Fibroblast of skin of scalp (primary cell): ENCODE results near the gene DAND5.

ENCODE experiments used
- DNase-seq: peaks from one replicate; pipeline ENCODE4 v3.0.0-alpha.2; 2013

The DAND5 gene

GRCh38 chr19:12994701-12995595 lies 25.6 kb downstream of the DAND5 start, which contains the start of gene NFIX:
Gene NFIX, plus strand, starts transcription at chr19:12995475. Its CDS starts 363 bp downstream, at chr19:12995838.
- peak; percentile 81 for DNase-seq

DNA sequence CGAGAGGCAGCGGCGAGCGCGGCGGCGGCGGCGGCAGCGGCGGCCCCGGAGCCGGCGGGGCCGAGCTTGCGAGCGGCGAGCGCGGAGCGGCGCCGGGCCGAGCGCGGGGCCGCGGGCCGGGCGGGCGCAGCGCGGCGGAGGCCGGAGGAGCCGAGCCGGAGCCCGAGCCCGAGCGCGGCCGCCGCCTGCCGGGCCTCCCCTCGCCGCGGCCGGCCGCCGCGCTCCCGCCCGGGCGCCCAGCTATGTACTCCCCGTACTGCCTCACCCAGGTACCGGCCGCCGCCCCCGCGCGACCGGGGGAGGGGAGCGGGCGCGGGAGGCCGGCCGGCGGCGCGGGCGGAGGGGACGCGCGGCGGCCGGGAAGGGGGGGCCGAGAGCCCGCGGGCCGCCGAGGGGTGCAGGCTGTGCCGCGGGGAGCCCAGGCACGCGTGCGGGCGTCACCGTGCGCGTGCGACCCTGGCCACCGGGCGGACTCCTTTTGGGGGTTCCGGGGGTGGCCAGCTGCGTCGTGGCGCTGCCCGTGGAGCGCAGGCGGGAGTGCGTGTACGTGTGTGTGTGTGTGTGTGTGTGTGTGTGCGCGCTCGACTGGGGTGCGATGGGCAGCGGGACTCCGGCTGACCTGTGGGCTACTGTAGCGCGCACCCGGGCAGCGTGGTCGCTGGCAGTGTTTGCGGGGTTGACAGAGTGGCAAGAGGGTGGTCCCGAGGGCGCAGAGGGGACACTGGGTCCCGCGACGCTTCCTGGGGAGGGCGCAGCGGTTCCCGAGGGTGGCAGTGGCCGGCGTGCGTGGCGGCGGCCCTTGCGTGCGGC lies 26.4 kb downstream of the DAND5 start:
- peak; percentile 45 for DNase-seq

GRCh38 chr19:12996406-12997094 lies 27.2 kb downstream of the DAND5 start:
- peak; percentile 26 for DNase-seq

DNA sequence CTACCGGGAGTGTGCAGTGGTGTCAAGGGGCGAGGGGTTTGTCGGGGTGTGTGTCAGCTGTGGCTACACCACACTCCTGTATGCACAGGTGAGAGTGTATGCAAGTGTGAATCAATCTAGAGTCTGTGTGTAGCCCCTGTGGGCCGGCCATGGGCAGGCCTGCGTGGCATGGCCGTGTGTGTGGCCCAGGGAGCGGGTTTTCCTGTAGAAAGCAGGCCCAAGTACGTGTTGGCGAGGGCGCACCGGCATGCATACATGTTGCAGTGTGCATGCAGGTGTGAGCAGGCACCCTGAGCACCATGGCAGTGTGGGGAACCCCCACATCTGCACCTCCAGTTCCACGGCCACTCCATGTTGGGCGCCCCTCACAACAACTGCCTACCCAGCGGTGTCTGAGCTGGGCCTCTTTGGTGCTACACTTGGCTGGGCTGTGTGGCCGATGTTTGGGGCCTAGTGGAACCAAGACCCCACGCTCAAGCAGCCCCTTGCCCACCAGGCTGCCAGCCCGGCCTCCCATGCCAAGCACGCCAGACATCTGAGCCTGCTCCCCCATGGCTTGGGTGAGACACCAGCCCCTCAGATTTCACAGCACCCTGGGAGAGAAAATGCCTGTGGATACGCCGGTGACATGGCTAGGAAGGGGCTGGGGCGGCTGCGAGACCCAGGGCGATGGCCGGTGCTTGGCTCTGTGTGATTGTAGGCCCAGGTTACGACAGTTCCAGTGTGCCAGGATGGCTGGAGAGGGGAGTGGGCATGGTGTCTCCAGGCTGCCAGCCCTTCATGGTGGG lies 28.0 kb downstream of the DAND5 start:
- no peak for DNase-seq

DNA sequence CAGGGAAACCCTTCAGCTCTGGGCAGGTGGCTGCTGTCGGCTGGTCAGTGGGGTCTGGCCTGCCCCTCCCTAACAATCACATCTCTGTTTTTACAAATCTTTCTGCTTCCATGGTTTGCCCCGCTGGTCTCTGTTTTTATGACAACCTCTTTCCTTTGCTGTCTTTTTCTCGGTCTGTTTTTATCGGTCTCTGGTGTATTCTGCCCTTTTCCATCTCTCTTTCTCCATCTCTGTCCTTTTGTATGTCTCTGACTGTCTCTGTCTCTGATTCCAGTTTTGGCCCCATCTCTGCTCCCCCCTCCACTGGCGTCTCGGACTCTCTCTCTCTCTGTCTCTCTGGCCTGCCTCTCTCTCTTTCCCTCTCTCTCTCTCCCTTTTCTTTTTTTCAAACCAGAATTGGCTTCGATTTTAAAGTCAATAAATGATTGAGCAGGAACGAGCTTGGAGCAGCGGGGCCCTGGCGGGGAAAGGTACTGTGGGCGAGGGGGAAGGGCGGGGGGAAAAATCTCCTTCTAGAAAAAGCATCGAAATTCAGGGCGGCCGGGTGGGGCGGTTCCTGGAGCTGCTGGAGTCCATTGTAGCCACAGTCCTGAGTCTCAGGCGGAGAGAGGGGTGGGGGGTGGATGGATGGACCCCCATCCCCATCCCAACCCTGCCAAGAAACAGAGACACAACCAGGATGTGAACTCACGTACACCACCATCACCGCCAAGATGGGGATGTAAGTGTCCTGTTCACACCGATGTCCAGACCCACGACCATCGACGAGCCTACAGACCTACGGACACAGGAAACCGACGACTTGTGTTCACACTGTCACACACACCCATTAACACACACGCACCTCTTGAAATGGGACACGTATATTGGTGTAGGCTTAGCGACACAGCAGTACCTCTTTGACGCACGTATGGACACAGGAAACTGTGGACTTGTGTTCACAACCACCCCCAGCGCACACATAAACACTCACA lies 28.9 kb downstream of the DAND5 start:
- no peak for DNase-seq

DNA sequence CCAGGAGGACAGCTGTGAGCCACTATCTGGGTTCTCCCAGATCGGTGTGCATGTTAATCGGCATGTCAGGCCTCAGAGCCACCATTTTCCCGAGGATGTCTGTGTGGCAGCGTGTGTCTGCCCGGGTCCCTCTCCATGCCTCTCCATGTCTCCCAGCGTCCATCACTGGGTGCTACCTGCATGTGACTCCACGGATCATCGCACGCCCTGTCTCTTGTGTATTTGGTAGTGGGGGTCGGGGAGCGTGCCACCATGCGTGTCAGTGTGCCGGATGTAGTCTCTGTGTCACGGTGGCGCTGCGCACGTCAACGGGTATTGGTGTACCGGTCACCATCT lies 31.8 kb downstream of the DAND5 start:
- no peak for DNase-seq

DNA sequence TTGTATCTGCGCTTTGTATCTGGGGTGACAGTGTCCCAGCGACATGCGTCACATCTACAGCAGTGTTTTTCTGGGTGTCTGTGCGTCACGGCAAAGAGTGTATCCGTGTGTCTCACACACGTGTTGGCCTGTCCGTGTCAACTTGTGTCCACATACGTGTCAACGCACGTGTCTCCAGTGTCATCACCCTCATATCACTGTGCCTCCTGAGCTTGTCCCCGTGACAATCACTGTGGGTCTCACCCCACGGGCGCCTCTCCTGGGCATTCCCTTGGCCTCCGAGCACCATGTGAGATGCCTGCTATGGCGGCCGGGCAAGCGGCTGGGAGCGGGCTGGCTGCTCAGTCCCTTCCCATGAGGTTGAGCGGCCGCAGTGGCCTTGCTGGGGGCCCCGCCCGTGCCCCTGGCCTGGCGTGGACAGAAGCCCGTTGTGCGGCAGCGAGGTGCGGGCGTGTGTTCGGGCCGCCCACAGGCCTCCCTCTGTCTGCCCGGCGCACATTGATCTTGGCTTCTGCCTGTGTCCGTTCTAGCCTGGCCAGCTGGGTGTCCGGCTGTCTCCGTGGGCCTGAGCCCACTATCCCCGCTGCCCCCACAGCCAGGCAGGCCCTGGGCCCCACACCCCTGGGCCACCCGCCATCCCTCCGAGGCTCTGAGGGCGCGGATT lies 32.3 kb downstream of the DAND5 start:
- DNase-seq = no peak

DNA sequence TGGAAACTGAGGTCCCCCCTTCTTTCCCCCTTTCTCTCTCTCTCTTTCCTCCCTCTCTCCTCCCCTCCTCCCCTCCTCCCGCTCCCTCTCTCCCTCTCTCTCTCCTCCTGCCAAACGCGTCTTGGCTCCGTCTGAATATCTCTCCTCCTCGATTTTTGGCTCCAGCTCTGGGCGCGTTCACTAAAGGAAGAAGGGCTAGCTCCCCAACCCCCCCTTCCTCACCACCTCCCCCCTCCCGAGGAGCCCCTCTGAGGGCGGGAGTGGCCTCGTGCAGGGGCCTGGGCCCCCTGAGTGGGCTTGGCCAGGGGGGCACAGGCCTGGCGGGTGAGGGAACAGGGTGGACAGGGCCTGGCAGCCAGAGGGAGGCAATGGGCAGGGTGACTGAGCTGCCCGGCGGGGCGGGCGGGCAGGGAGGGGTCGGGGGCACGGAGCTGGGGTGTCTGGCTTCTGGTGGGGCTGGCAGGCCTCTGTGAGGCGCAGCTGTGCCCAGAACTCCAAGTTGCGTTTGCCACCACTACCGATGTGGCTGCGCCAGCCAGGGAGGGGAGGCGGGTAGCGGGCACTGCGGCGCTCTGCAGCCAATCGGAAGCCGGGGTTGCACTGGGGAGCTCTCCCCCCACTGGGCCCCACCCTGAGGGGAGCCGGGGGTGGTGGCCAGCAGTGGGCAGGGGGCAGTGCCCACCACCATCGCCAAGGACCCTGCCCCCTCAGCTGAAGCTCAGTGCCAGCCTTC lies 33.0 kb downstream of the DAND5 start:
- DNase-seq = no peak

- DNase-seq = no peak
Measured at GRCh38 chr19:13003081-13003480, 33.7 kb downstream of the DAND5 start.

DNA sequence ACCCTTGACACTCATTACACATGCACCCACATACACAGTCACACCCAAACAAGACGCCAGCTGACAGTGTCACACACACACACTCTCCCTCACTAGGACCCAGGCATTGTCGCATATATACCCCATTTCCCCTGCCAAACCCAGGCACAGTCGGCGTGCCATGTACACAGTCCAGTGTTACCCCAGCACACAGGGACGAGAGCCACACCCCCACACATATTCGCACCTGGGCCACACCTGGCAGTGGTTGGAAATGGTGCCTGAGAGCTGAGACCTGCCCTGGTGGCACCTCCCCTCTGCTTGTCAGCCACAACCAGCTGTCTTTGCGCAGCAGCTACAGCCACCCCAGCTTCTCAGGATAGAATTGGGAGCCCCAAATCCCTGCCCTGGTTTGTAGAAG lies 34.9 kb downstream of the DAND5 start:
- no peak for DNase-seq

DNA sequence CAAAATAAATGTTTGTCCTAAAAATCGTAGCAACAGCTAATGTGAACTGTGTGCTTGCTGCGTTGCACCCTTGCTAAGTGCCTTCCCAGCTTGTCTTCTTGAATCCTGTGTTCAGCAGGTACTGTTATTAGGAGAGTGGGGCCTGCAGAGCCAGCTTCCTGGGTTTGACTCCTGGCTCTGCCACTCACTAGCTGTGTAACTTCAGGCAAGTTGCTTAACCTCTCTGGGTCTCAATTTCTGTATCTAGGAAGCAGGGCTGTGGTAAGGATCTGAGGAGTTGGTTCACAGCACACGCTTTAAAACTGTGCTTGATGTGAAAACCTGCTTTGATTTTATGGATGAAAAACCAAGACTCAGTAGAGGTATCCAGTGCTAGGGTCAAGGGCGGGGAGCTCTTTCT lies 35.9 kb downstream of the DAND5 start:
- DNase-seq = no peak

- DNase-seq = no peak
Measured at GRCh38 chr19:13005861-13006370, 36.5 kb downstream of the DAND5 start.

DNA sequence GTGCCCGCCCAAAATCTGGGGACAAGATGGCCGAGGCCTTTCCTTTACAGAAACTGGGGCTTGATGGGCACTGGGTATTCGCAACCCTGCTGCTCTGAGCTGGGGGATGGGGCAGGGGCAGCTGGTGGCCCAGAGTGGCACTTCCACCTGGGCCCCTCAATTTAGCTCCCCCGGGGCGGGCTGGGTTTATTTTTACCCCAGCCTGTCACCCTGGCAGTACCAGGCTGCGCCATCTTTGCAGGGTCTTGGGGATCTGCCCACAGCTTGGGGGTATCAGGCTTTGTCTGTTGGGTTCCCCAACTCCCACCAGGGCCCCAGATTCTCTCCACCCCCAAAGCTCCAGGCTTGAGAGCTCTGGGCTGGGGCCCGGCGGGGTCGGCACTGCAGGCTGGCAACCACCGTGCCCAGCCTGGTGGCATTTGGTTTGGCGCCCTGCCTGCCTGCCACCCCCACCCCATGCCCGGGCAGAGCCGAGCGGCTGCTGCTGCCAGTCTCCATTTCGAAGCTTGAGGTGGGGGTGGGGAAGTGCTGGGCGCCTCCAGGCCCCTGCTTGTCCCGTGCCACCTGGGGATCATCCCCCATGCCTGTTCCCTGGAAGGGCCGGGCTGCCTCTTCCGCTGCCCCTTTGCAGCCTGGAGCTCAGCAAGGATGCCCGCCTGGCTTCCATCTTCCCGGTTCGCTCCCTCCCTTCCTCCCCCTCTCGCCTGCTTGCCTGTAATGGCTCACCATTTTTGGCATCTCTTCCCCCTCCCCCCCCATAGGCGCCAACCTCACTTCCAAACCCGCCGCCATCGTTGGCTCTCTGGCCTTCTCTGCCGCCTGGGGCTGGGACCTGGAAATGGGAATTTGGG lies 37.3 kb downstream of the DAND5 start:
- no peak for DNase-seq

DNA sequence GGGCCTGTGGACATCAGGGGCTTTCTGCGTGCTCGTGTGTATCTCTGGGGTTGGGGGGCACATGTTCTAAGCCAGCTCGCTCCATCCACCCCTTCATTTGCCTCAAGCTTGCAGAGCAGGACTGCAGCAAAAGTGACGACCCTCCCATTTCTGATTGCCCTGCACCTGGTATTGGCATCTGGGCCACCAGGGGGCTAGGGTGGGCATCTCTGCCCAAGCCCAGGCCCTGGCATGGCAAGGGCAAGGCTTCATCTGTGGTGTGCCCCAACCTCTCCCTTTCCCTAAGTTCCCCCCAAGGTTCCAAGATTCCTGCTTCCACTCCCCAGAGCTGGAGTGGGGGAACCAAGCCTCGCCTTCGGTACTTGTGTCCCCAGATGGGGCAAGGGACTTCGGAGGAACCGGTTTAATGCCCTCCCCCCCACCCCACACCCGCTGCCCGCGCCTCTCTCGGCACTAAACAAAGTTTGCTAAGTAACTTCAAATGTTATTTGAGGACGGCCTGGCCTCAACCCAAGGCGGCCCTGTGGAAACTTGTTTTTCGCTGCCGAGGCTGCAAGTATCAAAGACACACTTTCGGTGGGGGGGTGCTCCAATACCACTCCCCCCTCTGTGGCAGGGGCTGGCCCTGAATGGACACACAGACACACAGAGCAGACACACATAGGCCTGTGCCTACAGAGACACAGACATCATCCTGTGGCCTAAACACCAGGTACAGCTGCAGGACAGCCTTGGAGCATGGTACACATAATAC lies 38.1 kb downstream of the DAND5 start:
- DNase-seq = no peak

DNA sequence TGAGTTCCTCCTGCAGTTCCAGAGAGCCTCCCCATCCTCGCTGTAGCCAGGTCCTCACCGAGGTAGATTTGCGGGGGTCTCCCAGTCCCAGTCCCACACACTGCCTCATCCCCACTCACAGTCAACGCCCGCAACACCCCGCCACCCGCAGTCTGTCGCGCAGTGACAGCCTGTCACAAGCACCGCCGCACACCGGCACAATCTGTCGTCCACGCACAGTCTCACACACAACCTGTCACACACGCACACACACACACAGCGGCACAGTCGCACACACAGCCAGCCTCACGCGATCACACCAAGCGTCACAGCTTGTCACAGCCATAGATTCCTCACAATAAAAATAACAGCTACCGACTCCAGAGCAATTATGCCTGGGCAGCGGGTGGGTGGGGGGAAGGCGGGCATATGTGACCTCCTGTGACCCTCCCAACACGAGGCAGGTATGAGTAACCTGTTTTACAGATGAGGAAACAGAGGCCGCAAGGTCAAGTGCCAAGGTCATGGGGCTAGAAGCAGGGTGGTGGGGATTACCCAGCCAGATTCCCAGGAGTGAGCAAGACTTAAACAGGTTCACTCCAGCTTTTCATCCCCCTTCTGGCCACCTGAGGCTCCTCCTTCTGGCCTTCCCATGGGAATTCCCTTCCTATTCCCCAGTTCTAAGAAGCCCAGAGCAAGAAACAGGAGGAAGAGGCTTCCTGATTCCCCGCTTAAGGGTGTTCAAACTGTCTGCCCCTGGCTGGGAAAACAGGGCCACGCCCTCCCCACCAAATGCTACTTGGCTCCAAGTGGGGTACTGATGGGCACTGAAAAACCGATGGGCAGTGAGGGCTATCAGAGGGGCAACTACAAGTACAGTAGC lies 39.8 kb downstream of the DAND5 start:
- no peak for DNase-seq
